Activated CD8-positive, alpha-beta memory T cell treated with anti-CD3 and anti-CD28 coated beads for 36 hours (primary cell): ENCODE data around the gene GAS7. TPM values are rescaled to one million over a fixed set of nuclear protein-coding genes. Genes with fewer than 3 reads are reported as not detected.

Experiments
- CTCF ChIA-PET: fragments of 350-600 bp; sonication (Branson Sonifier 250); formaldehyde crosslinking; loops from one replicate; lab custom pipeline; 2021; ENCODE audit warnings: antibody characterized with exemption; lab: Charles Lee
- POLR2A ChIA-PET: fragments of 350-600 bp; sonication (Branson Sonifier 250); formaldehyde crosslinking; loops from one replicate; lab custom pipeline; 2021; ENCODE audit warnings: antibody characterized with exemption; lab: Charles Lee
- total RNA-seq, 2 experiments: library from RNA; stranded (reverse); gene quantifications; one replicate each; pipeline ENCODE4 v1.2.3, GENCODE V29; 2021

The GAS7 gene
- total RNA-seq, 2 experiments from 2014 or later, result 1.3 to 1.5 TPM

DNA sequence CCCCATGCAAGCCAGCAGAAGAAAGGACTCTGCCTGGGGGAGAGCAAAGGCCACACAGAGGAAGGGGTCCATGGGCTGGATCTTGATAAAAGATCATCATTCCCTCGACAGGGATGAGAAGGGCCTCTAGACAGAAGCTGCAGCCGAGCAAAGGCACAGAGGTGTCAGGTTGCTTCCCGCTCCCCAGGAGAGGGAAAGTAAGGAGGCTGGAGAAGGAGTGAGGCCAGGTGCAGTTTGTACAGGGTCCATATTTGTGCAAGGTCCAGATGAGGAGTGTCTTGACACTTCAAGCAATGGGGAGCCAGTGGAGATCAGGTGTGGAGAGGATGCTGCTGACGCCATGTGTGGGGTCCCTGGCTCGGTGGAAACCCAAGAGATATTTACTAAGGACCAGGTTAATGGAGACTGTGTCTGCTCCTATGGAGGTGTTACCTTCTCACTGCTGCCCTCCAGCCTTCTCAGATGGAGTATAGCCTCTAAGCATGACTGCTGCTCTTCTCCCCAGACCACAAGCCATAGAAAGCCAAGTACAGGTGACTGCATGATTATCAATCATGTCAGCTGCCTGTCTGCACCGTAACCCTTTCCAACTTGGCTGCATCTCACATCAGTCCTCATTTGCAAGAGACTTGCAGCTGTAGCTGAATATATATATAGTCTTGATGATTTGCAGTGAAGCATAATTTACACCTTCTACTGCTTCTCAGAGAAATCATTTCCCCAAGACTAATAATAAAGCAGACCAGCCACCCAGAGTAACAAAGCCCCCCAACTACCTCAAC is 21.1 kb downstream of the GAS7 start:
- CTCF ChIA-PET, result interaction anchor here (0.6 kb wide), 1 partner anchor 170 kb away, joined by 5 read pairs; no protein-coding TSS in a partner anchor
- POLR2A ChIA-PET, result no interaction called here

DNA sequence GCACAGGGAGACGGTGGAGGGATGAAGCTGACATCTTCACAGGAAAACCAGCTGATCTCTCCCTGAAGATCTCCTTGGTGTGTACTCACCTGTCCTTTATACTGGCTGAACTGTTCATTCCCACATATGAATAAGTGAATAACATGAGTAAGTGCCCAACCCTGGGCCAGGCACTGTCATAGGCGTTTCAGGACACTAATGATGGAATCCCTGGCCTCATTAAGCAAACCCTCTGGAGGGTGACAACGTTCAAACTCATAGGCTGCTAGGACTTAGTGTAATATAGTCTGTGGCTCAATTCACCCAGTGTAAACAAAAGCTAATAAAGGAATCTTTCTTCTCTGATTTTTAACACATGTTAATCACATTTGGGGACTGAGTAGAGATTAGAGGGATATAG is 24.5 kb downstream of the GAS7 start:
- CTCF ChIA-PET, result no interaction called here
- POLR2A ChIA-PET, result no interaction called here

DNA sequence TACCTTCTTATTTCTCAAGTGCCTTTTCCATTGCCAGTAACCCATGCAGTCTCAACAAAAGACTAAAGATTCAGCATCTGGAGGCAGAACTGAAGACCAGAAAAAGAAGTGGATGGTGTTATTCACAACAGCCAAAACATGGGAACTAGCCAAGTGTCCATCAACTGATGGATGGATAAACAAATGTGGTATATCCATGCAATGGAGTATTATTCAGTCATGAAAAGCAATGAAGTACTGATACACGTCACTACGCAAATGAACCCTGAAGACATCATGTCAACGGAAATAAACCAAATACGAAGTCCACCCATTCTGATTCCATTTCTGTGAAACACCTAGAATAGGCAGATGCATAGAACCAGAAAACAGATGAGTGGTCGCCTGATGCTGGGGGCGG is 25.6 kb downstream of the GAS7 start:
- ChIA-PET CTCF (no interaction called here), POLR2A (no interaction called here)

DNA sequence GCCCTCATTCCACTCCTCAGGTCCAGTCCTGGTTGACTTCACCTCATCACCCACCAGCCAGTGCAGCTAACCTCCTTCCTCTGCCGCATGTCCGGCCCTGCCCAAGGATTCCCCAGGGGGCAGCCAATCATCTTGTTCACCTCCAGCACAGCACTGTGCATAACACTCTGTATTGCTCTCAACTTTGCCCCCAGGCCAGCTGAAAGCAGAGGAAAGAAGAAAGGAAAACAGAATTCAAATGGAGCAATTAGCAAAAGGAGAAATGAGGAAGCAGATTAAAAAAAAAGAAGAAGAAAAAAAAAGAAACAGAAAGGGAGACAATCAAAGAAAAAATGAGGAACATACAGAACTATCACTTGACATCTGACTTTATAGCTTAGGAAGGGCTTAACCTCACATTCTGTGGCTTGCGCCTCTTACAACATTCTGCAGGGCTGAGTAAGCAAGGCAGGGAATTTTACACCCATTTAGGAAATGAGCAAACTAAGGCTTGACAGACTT is 26.1 kb downstream of the GAS7 start:
- CTCF ChIA-PET, result interaction anchor here (0.6 kb wide), 1 partner anchor 133 kb away, joined by 4 read pairs; no protein-coding TSS in a partner anchor

DNA sequence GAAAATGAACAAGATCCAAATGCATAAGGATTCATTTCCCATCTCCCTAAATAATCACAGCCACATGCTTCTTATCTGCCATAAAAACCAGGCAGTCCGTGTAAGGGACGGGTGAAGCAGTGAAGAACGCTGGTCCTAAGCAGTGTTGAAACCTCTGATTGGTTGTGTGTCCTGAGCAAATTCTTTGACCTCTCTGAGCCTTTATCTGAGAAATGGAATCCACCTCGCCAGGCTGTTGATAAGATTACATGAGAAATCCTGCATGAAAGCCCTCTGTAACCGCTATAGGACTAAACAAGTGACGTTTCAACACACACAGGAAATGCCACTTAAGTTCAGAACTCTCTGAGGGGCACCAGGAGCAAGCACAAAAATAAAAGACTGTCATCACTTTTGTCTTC is 26.8 kb downstream of the GAS7 start:
- ChIA-PET POLR2A (no interaction called here), CTCF (interaction anchor here (0.6 kb wide), 1 partner anchor 132 kb away, joined by 4 read pairs; no protein-coding TSS in a partner anchor)

More for the DNA sequence above, 26.1 kb downstream of the GAS7 start:
- POLR2A ChIA-PET, result no interaction called here

DNA sequence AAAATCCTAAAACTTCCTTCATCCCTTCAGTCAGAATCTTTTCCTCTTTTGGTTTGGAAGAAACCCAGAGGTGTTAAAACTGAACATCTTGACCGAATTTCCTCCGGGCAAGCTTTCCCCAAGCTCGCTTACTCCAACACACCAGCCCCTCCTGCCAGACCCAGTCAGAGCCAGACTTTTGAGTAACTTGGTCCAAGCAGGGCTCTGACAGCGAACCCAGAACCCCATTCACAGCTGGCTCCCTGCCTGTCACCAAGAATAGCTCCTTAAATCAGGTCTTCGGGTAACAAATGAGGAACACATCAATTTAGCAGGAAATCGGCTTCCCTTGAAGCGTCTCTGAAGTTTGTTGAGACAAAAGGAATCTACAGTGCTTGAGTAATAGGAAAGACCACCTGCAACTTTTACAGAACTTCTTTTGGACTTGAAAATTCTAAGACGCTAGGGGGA is 27.3 kb downstream of the GAS7 start:
- CTCF ChIA-PET, result no interaction called here
- POLR2A ChIA-PET, result no interaction called here

DNA sequence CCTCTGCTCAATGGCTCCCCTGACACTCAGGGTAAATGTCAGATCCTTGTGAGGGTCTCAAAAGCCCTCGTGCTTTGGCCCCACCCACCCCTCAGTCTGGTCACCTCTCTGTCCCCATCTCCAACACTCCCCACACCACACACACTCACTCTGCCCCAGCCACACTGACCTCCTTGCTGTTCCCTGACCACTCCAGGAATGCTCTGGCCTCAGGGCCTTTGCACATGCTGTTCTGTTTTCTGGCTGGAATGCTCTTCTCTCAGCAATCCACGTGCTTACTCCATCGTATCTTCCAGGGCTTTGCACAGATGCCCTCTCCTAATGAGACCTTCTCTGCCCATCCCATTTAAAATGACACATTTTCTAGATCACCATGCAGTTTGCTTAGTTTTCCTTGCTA is 28.2 kb downstream of the GAS7 start:
- ChIA-PET CTCF (no interaction called here), POLR2A (no interaction called here)

DNA sequence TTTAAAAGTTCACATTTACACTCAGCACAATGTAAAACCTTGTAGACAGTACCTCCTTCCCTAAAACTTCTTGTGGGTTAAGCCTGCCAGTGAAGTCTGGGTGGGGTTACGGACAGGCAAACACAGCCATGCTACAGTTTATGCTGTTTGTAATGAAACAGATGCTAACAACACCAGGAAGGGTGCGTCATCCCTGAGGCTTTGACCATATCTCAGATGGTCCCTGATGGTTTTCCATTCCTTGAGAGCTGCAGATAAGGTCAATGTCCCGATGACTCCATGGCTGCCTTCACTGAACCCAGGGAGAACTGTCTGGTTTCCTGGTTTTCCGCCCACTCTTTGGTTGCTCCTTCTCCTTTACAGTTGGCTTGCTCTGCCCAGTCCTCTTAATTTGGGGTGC is 29.1 kb downstream of the GAS7 start:
- ChIA-PET CTCF (no interaction called here), POLR2A (no interaction called here)

DNA sequence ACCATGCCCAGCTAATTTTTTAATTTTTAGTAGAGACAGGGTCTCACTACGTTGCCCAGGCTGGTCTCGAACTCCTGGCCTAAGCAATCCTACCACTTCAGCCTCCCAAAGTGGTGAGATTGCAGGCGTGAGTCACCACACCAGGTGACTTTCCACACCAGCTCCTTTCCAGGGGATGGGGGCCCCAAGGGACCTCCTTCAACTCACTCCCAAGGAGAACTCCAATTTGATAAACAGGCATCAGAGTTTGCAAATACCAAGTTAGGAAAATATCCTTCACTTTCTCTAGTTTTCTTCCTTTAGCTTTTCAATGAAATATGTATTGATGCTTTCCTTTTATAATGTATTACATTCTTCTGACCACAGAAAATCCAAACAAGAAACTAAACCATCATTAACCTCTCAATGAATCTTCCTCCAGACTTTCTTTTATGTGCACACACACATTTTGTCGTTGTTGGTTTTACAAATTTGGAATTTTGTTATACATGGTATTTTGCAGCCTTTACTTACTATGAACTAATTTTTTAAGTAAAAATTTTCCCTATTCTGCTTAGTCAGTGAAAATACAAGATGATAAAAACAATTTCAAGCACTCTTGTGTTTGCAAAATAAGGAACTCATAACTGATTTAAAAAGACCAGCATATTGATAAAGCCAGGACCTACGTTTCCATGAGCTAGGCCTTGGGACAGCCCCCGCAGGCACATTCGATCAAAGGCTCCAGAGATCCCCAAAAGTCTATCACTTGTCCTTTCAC is 32.0 kb downstream of the GAS7 start:
- ChIA-PET POLR2A (no interaction called here), CTCF (no interaction called here)

DNA sequence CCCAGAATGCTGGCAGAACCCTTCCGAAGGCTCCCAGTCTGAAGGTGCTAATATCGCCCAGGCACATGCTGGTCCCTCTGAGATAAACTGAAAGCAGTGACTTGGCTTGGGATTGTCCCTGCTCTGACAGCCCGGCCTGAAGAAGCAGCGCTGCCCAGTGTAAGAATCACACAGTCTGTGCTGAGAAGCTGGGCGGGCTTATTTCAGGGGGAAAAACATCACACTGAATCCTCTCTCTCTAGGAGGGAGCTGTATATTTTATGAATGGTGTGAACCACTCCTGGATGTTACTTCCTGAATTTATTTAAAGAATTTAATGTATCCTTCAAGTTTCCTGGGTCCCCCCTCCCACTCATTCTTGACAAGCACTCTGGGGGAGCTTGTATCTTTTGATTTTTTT is 36.3 kb downstream of the GAS7 start:
- CTCF ChIA-PET, result no interaction called here
- POLR2A ChIA-PET, result no interaction called here

DNA sequence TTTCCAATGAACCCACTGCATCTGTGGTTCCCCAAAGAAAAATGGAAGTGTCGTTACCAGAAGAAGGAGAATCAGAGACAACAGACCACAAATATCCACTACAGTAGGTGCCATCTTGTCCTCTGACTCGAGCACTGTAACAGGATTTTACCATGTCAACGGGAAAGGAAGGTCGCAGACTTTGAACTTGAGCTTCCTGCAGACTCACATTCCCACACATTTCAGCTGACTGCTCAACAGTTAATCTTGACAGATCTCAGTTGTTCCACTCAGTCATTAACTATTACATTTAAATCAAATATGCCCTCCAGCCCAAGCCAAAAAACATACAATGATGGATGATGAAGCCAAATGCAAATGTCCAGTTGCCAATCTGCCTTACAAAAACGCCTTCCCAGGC is 37.0 kb downstream of the GAS7 start:
- CTCF ChIA-PET, result no interaction called here
- POLR2A ChIA-PET, result no interaction called here

DNA sequence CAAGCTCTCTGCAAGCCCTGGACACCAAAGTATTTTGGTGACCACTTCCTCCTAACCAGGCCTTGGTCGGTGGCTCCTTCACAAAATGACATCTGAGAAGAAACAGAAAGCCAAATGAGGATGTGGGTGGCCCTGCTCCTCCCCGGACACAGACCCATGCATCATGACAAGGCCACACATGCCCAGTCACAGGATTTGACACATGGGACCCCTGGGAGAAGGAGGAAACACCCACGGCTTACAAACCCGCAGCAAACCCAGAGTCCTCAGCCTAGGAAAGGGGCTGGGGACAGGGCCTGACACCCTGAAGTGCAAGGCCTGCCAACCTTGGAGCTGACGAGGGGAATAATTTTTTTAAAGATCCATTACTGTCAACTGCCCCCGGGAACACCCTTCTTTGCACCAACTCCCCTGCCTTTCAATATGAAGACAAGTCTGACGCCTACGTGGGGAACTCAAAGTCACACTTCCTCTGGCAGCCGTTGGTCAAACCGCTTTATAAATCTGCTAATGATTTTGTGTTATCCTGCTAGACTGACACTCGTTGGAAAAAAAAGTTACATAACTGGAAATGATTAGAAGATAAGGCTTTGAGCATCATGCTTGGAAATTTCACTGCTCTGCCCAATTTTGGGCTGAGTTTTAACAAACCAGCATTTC is 41.3 kb downstream of the GAS7 start:
- CTCF ChIA-PET, result interaction anchor here (0.8 kb wide), 1 partner anchor 16 kb away, joined by 3 read pairs; no protein-coding TSS in a partner anchor

DNA sequence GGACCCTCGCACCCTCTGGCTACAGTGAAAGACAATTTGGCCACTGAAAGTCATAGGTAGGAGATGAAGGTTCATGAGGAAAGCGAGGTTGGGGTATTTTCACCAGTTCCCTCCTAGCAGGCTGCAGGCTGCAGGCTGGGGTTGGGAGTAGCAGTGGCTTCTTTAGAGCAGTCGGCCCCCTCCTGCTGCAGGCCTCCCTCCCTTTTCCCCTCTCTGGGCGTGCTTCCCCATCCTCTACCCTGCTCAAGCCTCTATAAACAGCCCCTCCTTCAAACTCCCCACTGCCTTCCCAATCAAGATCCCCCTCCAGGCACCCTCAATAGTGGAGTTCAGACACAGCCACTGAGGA is 41.8 kb downstream of the GAS7 start:
- POLR2A ChIA-PET, result no interaction called here

More for the DNA sequence above, 41.3 kb downstream of the GAS7 start:
- POLR2A ChIA-PET, result no interaction called here

DNA sequence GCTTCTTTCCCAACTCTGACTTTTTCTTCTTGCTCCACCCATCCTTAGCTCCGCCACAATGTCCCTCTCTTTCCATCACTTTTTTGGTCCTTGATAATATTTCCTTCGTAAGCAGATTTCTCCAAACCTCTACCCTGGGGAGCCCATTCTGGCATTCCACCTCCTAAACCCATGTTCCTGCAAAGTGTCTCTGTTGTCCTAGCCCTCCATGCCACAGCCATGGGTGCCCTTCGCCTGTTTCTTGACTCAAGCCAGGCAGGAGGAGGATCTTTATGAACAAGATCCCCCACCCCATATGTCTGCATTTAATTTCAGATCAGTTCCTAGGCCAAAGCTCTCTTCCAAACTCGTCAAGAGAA is 42.4 kb downstream of the GAS7 start:
- POLR2A ChIA-PET, result no interaction called here
- CTCF ChIA-PET, result no interaction called here

More for the DNA sequence above, 41.8 kb downstream of the GAS7 start:
- CTCF ChIA-PET, result no interaction called here

DNA sequence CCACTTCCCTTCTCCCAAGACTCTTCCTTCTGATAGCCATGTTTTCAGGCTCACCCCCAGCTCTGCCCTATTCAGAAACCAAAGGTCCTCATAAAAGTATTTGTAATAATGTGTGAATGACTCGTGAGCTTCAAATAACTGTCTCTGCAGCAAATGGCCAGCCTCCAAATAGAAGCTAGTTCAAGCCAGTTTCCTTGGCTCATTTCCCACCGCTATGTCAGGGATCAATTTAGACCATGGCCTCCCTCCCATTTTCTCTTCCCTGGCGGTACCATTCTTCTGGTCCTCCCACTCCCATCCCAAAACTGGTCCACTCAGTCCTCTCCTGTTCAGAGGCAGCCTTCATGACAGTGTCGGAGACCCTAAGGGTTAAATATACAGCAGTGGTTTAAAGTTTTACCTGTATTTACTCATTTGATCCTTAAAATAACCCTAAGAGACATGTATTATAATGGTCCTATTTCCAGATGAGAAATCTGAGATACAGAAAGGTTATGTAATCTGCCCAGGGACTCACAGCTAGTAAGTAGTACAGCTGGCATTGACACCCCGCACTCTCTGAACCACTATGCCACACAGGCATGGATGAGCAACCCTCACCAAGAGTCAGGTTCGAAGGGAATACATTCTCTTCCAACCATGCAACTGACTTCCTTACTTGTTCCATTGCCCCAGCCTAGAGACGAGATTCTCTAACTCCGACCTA is 42.9 kb downstream of the GAS7 start:
- POLR2A ChIA-PET, result no interaction called here
- CTCF ChIA-PET, result no interaction called here

DNA sequence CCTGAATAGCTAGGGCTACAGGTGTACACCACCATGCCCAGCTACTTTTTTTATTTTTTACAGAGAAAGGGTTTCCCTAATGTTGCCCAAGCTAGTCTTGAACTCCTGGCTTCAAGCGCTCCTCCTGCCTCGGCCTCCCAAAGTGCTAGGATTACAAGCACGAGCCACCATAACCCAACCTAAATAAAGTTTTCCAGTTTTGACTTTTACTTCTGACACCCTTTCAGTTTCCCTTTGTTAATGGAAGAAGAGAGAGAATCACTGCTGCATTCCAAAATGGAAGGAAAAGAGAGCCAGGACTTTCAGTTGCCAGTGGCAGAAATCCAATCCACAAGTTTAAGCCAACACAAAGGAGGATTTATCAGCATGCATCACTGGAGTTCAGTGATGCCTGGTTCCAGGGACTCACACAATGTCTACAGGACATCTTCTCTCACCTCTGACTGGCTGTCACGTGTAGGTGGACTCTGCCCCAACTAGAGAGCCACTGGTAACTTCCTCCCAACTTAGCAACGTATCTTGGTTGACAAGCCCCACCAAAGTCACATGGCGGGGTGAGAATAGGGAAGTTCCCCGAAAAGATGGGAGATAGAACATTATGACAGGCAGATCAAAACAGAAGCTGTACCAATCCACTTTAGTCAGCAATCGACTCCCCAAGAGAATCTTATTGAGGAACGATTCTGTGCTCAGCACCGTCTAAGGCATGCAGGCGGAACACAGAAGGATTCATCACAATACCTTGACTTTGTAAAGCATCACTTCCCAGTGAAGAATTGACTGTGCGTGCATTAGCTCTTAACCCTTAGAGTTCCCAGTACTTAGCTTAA is 46.5 kb downstream of the GAS7 start:
- ChIA-PET CTCF (interaction anchor here (0.6 to 1.3 kb wide), 3 partner anchors 13 to 231 kb away, joined by 3 to 4 read pairs (median 4); no protein-coding TSS in a partner anchor), POLR2A (no interaction called here)

DNA sequence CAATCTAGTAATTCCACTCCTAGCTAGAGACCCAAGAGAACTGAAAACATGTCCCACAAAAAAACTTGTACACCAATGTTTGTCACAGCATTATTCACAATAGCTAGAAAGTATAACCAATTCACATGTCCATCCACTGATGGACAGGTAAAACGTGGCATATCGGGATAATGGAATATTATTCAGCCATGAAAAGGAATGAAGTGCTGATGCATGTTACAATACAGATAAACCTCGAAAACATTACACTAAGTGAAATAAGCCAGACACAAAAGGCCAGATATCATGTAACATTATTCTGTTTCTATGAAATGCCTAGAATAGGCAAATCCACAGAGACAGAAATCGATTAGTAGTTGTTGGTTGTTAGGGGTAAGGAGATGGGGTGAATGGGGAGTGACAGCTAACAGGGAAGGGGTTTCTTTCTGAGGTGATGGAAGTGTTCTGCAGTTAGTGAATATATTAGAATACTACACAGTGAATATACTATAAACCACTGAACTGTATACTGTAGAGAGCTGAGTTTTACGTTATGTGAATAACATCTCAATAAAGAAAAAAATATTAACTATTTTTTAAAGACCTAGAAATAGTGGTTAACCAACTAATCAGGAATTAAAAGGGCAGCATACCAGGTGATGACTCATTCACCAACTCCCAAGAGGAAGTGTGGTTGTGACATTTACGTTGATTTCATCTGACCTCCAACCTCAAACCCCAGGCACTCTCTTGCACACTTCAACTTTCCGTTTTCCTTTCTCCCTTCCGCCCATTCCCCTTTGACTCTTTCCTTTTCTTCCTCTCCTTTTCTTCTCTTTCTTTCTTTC is 48.6 kb downstream of the GAS7 start:
- CTCF ChIA-PET, result no interaction called here
- POLR2A ChIA-PET, result no interaction called here
